Activated CD4-positive, alpha-beta T cell treated with anti-CD3 and anti-CD28 coated beads, Interleukin-2, amount 50 U/mL, for 1 hour (primary cell): Measurements from ENCODE around the gene AKAIN1.
A peak's percentile ranks its signal among the peaks of the same experiment; 100 is the strongest.

ENCODE experiments used
- DNase-seq: peaks from one replicate; pipeline ENCODE4 v3.0.0-alpha.2; 2020

AKAIN1 gene

DNA sequence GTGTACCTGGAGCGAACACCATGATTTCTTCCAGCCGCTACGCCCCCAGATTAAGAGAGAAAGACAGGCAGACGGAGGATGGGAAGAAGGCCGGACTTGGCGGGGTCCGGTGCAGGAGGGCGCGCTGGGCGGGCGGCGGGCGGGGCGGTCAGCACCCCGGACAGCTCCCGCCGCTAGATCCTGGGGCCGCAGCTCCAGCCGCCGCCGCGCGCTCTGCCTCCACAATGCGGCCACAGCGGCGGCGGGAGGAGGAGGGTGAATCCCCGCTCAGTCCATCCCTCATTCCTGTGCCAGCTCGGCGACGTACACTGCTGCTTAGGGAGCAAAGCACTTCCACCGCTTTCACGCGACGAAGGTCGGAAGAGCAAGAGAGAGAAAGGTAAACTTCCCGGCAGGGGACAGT lies at the start of gene AKAIN1:
Gene AKAIN1, minus strand, starts transcription at position 226 of the 403 bp plus-strand sequence. Its CDS starts 204 bp downstream, at position 22.
- DNase-seq, result peak; percentile 5

DNA sequence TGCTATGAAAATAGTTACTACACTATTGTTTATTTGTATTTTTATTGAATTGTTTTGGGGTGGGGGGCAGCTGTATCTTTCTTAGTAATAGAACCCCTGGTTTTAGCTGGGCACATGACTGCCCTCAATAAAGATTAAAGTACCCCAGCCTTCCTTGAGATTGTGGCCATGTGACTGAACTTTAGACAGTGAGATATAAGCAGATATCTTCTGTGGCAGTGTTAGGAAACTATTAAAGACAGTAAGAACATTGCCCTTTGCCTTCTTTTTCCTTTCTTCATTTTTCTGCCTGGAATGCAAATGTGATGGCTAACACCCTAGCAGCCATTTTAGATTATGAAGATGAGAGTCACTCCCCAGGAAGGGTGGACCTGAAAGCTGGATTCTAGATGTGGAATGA lies 47.9 kb upstream of the AKAIN1 start:
- no peak for DNase-seq

GRCh38 chr18:5239447-5239846 lies 42.4 kb upstream of the AKAIN1 start:
- no peak for DNase-seq

DNA sequence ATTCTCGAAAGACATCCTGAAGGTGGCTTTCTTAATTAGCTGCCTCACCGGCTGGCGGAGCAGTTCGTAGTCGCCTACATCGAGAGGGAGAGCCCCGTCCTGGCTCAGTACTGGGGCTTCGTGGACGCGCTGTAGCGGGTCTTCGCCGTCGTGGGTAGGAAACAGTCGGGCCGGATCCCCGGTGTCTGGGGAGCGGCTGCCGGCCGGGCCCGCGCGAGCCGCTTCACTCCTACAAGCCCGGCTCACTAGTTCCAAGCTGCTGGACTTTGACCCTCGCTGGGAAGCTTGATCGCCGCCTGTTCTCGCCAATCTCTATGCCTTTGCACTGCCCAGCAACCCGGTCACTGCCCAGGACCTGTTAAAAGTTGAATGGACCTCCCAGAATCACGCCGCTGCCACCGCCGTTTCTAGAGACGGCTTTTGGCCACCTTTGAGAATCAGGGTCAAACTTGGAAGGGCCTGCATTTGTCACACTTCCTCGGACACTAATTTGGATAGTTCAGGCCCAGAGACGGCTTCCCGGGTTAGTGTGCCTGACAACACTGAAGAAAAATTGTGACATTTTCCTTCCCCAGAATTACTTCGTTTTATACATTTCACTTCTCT lies 41.4 kb upstream of the AKAIN1 start:
- DNase-seq, result peak; percentile 49

- DNase-seq, result peak; percentile 81
Measured at GRCh38 chr18:5237723-5238370, 40.8 kb upstream of the AKAIN1 start.

- DNase-seq, result no peak
Measured at GRCh38 chr18:5237083-5237722, 40.1 kb upstream of the AKAIN1 start.

DNA sequence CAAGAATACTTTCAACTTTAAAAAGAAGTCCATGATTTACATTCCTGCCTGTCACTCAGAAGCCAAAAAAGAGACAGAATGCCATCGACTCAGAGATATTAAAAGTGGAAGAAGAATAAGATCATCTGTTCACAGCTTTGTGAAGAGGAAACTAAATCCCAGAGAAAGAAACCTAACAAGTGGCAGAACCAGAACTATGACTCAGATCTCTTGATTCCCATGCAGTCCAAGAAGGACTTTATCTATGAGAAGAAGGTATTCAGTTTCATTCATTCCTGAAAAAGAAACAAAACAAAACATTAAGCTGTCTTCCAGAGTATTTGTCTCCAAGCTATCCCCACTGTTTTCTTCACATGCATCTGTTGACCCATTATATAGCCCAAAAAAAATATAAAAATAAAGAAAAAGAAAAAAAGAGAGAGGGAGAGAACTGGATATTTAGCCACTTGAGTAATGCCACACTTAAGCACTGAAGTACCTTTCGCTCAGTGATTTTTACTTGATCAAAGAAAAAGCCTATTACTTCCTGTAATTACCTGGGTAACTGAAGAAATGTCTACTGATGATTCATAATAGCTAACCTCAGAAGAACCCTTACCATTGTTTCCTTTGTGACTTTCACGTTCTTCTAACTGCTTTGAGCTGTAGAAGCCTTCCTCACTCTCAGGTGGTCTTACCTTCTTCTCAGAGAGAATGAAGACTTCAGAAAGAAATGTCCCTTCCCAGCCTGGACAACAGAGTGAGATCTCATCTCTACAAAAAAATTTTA lies 17.7 kb upstream of the AKAIN1 start:
- no peak for DNase-seq

DNA sequence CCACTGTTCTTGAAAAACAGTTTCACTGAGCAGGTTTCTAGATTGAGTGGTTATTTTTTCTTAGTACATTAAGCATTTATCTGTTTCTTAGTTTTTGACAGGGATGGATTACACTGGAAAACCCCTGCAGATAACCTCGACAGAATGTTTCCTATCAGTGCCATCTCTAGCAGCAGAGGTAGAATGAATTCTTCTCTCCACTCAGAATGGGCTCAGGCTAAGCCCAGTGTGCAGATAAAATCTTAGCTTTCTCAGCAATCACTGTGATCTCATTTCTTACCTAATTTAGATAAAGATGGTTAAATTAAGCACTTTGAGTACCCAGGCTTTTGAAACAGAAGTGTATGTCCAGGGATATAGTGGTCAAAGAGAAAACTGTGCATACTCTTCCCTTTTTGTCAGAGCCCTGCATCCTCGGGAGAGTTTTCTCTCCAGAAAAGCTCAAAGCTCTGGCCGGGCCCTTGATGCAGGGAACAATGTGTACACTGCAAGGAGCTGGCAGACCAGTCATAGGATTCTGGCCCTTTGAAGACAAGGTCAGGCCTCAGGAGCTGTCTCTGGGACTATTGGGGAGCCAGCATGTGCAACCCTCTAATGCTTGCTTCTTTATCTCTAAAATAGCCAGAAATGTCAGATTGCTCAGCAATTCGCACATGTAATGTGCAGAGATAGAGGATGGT lies 10.6 kb upstream of the AKAIN1 start:
- DNase-seq, result no peak

DNA sequence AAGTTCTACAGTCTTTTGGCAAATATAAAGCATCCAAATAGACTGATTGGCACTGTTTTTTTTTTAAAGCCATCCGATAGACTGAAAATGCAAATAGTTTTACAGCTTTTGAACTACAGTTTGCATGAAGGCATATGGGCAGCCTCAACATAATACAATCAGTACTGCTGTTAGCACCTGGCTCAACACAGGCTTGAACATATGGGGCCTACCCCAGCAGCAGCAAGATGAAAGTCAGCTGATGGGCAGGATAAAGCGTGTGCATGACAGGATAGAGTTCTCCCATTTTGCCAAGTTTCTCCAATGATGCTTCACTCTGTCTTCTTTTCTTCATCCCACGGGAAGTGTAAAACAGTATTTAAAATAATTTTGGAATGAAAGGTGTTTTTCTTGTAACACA lies 1.3 kb upstream of the AKAIN1 start:
- DNase-seq, result no peak

DNA sequence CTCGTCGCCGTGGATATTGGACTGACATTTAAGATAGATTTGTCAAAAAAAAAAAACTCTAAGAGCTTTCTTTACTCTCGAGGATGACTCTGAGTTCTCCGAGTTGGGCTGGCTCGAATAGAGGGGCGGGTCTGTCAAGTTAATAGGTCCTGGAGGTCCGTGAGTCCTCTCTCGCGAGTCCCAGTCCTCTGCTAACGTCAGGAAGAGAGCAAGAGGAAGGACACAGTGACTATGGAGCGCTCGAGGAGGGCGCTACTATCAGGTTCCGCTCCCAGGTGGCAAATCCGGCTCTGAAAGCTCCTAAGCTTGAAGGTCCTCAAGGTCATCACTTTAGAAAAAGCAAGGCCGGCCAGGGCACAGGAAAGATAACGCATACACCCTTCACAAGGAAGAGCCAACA lies 404 bp upstream of the AKAIN1 start:
- no peak for DNase-seq

DNA sequence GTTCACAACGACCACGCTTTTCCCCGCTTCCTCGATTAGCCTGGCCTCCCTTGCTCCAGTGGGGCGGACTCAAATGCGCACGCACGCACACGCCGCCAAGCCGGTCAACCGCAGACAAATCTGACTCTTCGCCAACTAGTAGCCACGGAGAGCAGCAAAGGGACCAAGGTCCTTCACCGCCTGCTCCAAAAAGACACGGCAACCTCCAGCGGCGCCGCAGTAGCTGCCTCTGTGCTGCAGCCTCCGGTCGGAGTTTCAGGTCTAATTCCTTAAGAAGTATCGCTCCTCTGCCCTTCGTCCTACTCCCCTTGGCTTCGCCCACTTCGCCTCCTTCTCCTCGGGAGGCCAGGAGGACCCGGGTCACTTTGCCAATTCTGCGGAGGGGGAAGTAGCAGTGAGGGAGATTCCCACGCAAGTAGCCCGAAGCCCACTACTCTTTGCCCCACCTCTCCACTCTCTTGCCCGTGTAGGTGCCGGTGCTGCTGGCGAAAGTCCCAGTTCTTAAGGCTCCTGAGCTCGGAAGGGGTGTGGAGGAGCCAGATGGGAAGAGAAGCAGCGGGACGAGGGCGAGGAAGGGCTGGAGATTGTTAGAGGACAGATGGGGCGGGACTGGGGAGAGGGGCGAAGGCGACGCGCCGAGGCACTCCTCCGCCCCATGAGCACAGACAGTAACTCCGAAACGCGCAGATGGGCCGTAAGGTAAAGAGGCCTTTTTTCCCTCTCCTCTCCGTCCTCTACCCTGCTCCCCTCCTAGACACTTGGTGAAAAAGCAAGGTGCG lies 615 bp downstream of the AKAIN1 start:
- DNase-seq, result no peak

GRCh38 chr18:5195656-5196055 lies 1.4 kb downstream of the AKAIN1 start:
- no peak for DNase-seq

DNA sequence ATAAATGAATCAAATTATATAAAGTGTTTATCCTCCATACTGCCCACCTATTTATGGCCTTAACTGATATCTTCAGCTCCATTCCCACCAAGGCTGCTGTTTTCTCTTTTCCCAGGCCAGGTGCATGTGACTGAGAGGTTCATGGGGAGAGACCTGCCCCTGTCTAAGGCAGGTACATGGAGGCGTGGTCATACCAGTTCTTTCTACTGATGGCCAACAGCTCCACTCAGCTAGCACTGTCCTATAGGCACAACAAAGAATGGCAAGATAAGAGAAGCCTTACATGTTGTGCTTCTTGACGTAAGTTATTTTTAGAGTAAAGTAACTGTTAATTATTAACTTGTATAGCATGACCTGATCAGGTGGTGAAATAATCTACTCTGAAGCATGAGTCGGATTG lies 16.8 kb downstream of the AKAIN1 start:
- no peak for DNase-seq

DNA sequence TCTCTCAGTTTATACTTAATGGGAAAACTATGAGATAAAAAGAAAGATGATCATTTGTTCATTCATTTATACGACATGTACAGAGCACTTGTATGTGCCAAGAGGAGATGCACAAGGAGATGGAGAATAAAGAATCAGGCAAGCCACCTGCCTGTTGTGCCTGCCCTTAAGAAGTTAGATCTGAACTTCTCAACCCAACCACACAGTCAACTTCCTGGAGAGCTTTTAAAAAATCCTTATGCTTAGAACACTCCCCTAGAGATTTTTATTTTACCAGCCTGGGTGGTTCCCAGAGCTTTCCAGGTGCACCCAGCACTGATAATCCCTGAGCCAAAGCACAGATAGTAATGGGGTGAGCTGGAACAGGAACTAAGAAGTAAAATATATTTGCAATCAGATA lies 18.5 kb downstream of the AKAIN1 start:
- DNase-seq, result no peak

GRCh38 chr18:5175378-5175777 lies 21.7 kb downstream of the AKAIN1 start:
- no peak for DNase-seq

DNA sequence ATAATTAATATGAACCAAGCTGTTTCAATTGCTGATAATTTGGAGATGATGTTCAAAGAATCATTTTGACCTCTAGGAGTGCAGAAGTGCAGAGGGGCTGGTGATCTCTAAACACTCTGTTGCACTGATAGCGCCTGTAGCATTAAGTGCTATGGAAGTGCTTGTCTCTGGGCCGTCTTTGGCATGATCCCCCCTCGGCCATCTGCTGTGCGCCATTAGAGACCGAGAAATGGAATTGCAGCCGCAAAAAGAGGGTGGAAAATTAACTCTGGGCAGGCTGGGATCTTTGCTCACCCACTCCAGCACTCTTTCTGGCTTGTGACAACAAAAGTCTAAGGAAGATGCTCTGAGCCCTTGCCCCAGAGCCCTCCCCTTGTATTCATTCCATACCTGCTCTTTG lies 23.4 kb downstream of the AKAIN1 start:
- no peak for DNase-seq

DNA sequence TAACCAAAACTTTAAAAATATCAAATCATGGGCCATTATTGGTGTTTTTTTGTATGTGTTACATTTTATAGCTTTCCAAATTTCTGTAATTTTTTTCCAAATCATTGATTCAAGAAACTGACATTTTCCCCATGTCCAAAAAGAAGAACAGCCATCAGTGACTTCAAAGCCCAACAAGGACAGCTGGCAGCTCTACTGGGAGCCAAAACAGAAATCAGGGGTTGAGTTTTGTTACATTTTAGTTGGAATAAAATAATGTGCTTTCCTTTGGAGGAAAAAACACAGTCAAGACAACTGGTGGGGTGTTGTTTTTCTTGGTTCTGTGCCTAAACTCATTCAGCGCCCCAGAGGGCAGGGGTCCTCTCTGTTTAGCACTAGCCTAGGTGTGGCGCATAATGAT lies 23.8 kb downstream of the AKAIN1 start:
- no peak for DNase-seq

DNA sequence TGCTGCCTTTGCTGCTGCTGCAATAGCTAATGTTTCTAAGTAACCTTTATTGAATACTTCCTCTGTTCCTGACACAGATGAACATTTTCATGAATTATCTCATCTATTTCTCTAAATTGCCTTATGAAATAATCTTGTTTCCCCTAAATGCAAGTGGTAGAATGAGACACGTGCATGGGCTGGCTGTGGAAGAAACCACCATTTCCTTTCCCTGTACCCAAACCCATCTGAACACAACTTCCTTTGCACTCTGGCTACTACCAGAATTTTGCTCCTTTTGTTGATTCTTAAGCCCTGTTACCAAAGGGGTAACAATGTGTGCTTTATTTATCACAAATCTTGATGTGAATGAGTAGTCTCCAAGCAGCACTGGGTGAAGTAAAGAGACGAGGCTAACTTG lies 29.2 kb downstream of the AKAIN1 start:
- DNase-seq, result no peak

DNA sequence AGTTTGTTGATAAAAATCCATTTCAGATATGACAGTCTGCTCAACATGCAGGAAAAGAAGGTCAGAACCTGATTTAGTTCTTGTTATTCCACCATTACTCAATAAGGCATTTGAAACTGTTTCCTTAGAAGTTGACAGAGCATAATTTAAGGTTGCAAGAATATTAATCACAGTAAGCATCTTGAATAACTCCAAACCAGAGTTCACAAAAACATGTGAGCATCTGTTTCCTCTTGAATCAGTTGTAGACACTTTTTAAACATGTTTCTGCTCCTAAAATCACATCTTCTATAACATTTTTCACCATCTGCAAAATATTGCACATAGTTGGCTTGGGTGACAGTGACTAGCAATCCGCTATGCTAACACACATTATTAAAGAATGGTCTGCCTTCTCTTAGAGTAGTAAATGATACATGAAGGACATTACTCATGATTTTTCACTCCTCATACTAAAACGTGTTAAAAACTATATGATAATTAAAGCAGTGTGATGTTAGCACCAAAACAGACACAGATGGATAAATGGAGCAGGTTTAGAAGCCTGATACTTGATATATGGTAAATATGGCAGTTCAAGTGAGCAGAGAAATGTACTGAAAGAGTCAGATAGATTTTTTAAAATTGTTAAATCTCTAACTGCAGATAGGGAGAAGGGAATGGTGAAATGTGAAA lies 30.3 kb downstream of the AKAIN1 start:
- DNase-seq, result no peak

DNA sequence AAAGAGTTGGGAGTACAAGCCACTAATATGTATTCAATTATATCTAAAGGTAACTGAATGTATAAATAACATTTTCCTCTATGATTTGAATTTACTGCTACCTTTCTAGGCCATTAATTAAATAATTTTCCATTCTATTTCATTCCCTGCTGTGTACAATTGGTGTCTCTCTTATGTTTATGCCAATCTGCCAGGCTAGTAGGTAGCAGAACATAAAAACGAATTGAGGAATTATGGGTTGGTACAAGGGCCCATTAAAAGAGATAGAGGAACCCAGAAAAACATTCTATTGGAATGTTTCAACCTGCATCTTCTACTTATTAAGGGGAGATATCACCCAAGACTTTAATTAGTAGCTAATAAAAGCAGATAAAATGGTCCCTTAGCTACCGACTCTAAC lies 32.2 kb downstream of the AKAIN1 start:
- no peak for DNase-seq

DNA sequence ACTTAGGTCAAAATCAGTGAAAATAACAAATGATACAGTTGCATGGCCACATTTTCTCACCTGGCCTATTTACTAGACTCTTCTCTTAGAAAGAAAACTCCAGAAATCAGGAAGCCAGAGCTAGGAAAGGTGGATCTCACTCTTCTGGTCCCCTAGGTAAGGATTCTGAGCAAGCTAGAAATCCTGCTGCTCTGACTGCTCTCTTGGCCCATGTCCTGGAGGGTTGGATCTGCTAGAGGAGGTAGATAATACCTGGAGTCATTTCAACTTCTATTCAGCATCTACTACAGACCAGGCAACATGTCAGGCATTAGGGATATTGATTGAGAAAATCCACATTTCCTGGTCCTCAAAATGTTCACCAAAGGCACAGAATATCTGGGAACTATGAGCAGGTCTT lies 34.9 kb downstream of the AKAIN1 start:
- no peak for DNase-seq

- peak; percentile 7 for DNase-seq
Measured at GRCh38 chr18:5159080-5159479, 38.0 kb downstream of the AKAIN1 start.
